Body of pancreas (tissue), 4 donors: ENCODE measurements around the gene KCNC1.

Source experiments
- POLR2A ChIP-seq, 3 donors: fragments of 450-650 bp; IDR thresholded peaks; one replicate each; pipeline ENCODE4 v1.6.1; 2016; ENCODE audit warnings: antibody characterized with exemption in 3 of 3, mild to moderate bottlenecking in 2 of 3
- TF ChIP-seq, protein P1 (sequence below), 7 experiments: fragments of 450-650 bp in 4 of 7; fragments of 200-600 bp in 3 of 7; sonication (generic) in 3 of 7; IDR thresholded peaks; one replicate each; pipeline ENCODE4 v1.5.1; 2016 to 2019; ENCODE audit warnings: antibody characterized with exemption in 7 of 7

DNA sequence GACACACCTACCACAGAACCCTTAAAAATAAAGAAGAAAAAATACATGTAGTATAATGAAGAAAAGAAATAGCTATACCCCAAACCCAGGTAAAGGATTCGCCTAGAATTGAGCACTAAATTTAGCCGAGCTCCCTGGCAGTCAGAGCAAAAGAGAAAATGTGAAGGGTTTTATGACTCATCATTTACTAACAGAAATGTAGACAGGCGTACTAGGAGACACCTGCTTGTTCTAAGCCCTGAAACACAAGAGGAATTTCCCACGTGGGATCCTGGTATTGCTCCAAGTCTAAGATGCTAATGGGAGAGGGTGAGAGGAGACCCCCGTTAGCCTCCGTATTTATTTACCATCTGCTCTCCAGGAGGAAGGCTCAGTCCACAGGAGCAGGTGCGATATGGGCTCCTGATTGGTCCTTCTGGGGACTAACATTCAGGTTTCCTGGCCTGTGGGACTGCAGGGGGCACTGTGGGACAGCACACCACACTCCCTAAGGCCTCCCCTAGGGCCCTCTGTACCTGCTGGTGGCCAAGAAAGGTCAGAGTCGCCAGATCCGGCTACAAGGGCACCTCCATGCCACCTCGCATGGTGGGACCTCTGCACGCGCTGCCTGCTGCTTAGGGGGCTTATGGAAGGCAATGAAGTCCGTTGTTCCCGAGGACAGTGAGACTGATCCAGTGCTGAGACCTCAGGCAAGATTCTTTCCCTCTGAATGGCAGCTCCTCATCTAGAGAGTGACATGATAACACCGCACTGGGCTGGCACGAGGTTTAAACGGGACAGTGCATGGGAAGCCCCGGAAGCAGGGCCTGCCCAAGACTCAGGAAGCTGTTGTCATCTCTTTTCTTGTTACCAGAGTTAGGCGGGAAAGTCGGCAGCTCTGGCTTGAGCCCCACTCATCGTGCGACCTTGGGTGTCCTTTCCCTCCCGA lies 25.8 kb downstream of the KCNC1 start:
- TF ChIP-seq POLR2A (IDR thresholded peaks at IDR 0.05) = no peak
- TF ChIP-seq, protein P1, sequence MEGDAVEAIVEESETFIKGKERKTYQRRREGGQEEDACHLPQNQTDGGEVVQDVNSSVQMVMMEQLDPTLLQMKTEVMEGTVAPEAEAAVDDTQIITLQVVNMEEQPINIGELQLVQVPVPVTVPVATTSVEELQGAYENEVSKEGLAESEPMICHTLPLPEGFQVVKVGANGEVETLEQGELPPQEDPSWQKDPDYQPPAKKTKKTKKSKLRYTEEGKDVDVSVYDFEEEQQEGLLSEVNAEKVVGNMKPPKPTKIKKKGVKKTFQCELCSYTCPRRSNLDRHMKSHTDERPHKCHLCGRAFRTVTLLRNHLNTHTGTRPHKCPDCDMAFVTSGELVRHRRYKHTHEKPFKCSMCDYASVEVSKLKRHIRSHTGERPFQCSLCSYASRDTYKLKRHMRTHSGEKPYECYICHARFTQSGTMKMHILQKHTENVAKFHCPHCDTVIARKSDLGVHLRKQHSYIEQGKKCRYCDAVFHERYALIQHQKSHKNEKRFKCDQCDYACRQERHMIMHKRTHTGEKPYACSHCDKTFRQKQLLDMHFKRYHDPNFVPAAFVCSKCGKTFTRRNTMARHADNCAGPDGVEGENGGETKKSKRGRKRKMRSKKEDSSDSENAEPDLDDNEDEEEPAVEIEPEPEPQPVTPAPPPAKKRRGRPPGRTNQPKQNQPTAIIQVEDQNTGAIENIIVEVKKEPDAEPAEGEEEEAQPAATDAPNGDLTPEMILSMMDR (IDR thresholded peaks at IDR 0.05) = peak in 6 of 7 experiments; percentile 19 to 73 (median 57)
